Mammary epithelial cell (primary cell): ENCODE data around the gene PSAP.

ENCODE experiments used
- CTCF ChIP-seq, 2 donors: IDR thresholded peaks in 1 of 2; conservative IDR thresholded peaks in 1 of 2; 2 replicates each; pipeline ENCODE4 v1.5.1; 2011 to 2012; ENCODE audit warnings: inconsistent platforms in 2 of 2, low read length in 2 of 2, mild to moderate bottlenecking in 2 of 2, control low read depth in 1 of 2, low read depth in 1 of 2; ENCODE audit not compliant: insufficient read depth in 1 of 2; ENCODE audit errors: extremely low read depth in 1 of 2
- EZH2 ChIP-seq: IDR thresholded peaks from 2 replicates; pipeline ENCODE4 v1.6.1; 2012; ENCODE audit warnings: low read length, inconsistent platforms, borderline replicate concordance

- TF ChIP-seq CTCF (conservative IDR thresholded peaks at IDR 0.05 in 1 of 2, IDR thresholded peaks at IDR 0.05 in 1 of 2; ENCODE audit: extremely low read depth in 1 of 2, insufficient read depth in 1 of 2, low read depth in 1 of 2, low read length in 2 of 2), result no peak
- TF ChIP-seq EZH2, result no peak
Measured at GRCh38 chr10:71849461-71849908, 1.6 kb downstream of the PSAP start.
